Measurements from ENCODE around the gene UPF1. TPM values are rescaled to one million over a fixed set of nuclear protein-coding genes. Genes with fewer than 3 reads are reported as not detected.

The UPF1 gene
- polyA plus RNA-seq, 1 of the 3 experiments (the other 2 are of a cell fraction), result 33.3 TPM

GRCh38 chr19:18794692-18795091, 37.1 kb upstream of the UPF1 start:
- Histone ChIP-seq H2AFZ (ENCODE audit: low read depth) (no peak overlapping the region), H4K20me1 (ENCODE audit: insufficient read depth) (no peaks in the 10 kb centered on the region), H3K27me3 (ENCODE audit: insufficient read depth) (peaks cover 32% of the 10 kb centered on the region), H3K4me3 (ENCODE audit: low read depth in 2 of 2, low read length in 1 of 2) (no peak overlapping the region), H3K27ac (ENCODE audit: low read depth in 2 of 2, low read length in 1 of 2) (no peak overlapping the region), H3F3A (replicated peaks; ENCODE audit: insufficient read depth) (peaks cover 4% of the 10 kb centered on the region), H3K9me2 (no peaks in the 10 kb centered on the region), H3K79me2 (ENCODE audit: insufficient read depth) (no peaks in the 10 kb centered on the region), H3K4me2 (no peak overlapping the region), H3K4me1 (ENCODE audit: control insufficient read depth in 1 of 2, insufficient read depth in 2 of 2, low read depth in 1 of 2, low read length in 1 of 2) (peaks cover 0 to 6% of the 10 kb centered on the region in 2 experiments; a peak in 1 of 4 replicates), H3K9ac (no peak overlapping the region), H3K9me3 (no peaks in the 10 kb centered on the region), H3K36me3 (replicated peaks in 1 of 2; ENCODE audit: control insufficient read depth in 1 of 2, insufficient read depth in 2 of 2, low read length in 1 of 2) (no peaks in the 10 kb centered on the region)
- TF ChIP-seq FOXM1 (IDR thresholded peaks at IDR 0.05; ENCODE audit: low read depth) (no peak), EP300 (IDR thresholded peaks at IDR 0.05; ENCODE audit: borderline replicate concordance in 1 of 2, low read depth in 1 of 2, low read length in 1 of 2) (no peak), RFX5 (IDR thresholded peaks at IDR 0.05; ENCODE audit: low read length) (no peak), PBX3 (IDR thresholded peaks at IDR 0.05) (no peak), SIN3A (IDR thresholded peaks at IDR 0.05; ENCODE audit: borderline replicate concordance, low read depth, low read length) (no peak), TAF1 (IDR thresholded peaks at IDR 0.05; ENCODE audit: borderline replicate concordance, low read depth, low read length) (no peak), POLR2AphosphoS5 (IDR thresholded peaks at IDR 0.05; ENCODE audit: low read depth, low read length) (no peak), NRF1 (IDR thresholded peaks at IDR 0.05; ENCODE audit: low read depth, low read length) (no peak), ZBTB33 (IDR thresholded peaks at IDR 0.05; ENCODE audit: borderline replicate concordance, low read depth) (no peak), TEAD4 (IDR thresholded peaks at IDR 0.05; ENCODE audit: borderline replicate concordance, insufficient read depth) (no peak), RCOR1 (IDR thresholded peaks at IDR 0.05; ENCODE audit: low read length) (no peak), IRF3 (IDR thresholded peaks at IDR 0.05; ENCODE audit: low read depth, low read length) (no peak), USF1 (IDR thresholded peaks at IDR 0.05; ENCODE audit: borderline replicate concordance, low read depth) (no peak), TCF12 (IDR thresholded peaks at IDR 0.05) (no peak), ELF1 (IDR thresholded peaks at IDR 0.05) (no peak), GATA2 (CRISPR knock-in tag; IDR thresholded peaks at IDR 0.05) (no peak), FOXJ3 (CRISPR knock-in tag; IDR thresholded peaks at IDR 0.05) (no peak), SMC3 (IDR thresholded peaks at IDR 0.05; ENCODE audit: low read depth, low read length) (no peak)
- POLR2A ChIA-PET, result no interaction called here
- WGBS (ENCODE audit: low lambda C conversion rate), result 98% methylated on average over 6 of the region's 6 CpGs
- CTCF ChIA-PET, result interaction anchor here (1.1 kb wide), 1 partner anchor 14 kb away, joined by 3 read pairs; no protein-coding TSS in a partner anchor
- DNase-seq, result no peak

Data from SK-N-SH (cell line).